ENCODE results near the gene PTPN1. TPM values are rescaled to one million over a fixed set of nuclear protein-coding genes. Genes with fewer than 3 reads are reported as not detected.

PTPN1 gene
- total and polyA plus RNA-seq, 2 of the 13 experiments (the other 11 are each of a cell fraction or from before 2014, with no cell fraction given), result 17.7 to 37.2 TPM

GRCh38 chr20:50588034-50588736, 78.0 kb downstream of the PTPN1 start (continued):
- TF ChIP-seq, protein P1, sequence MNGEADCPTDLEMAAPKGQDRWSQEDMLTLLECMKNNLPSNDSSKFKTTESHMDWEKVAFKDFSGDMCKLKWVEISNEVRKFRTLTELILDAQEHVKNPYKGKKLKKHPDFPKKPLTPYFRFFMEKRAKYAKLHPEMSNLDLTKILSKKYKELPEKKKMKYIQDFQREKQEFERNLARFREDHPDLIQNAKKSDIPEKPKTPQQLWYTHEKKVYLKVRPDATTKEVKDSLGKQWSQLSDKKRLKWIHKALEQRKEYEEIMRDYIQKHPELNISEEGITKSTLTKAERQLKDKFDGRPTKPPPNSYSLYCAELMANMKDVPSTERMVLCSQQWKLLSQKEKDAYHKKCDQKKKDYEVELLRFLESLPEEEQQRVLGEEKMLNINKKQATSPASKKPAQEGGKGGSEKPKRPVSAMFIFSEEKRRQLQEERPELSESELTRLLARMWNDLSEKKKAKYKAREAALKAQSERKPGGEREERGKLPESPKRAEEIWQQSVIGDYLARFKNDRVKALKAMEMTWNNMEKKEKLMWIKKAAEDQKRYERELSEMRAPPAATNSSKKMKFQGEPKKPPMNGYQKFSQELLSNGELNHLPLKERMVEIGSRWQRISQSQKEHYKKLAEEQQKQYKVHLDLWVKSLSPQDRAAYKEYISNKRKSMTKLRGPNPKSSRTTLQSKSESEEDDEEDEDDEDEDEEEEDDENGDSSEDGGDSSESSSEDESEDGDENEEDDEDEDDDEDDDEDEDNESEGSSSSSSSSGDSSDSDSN (CRISPR knock-in tag; IDR thresholded peaks at IDR 0.05), result no peak
- TF ChIP-seq MBD4 (IDR thresholded peaks at IDR 0.05; ENCODE audit: borderline replicate concordance, low read length), result no peak
- TF ChIP-seq PHF20 (CRISPR knock-in tag; IDR thresholded peaks at IDR 0.05), result no peak
- peak; percentile 55; the same call in 1 of the 2 replicates for TF ChIP-seq KDM5B (CRISPR knock-in tag; IDR thresholded peaks at IDR 0.05; ENCODE audit: borderline replicate concordance)
- no peak for TF ChIP-seq ZNF569 (CRISPR knock-in tag; IDR thresholded peaks at IDR 0.05; ENCODE audit: borderline replicate concordance)
- TF ChIP-seq, protein P2, sequence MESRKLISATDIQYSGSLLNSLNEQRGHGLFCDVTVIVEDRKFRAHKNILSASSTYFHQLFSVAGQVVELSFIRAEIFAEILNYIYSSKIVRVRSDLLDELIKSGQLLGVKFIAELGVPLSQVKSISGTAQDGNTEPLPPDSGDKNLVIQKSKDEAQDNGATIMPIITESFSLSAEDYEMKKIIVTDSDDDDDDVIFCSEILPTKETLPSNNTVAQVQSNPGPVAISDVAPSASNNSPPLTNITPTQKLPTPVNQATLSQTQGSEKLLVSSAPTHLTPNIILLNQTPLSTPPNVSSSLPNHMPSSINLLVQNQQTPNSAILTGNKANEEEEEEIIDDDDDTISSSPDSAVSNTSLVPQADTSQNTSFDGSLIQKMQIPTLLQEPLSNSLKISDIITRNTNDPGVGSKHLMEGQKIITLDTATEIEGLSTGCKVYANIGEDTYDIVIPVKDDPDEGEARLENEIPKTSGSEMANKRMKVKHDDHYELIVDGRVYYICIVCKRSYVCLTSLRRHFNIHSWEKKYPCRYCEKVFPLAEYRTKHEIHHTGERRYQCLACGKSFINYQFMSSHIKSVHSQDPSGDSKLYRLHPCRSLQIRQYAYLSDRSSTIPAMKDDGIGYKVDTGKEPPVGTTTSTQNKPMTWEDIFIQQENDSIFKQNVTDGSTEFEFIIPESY (CRISPR knock-in tag; IDR thresholded peaks at IDR 0.05), result peak; percentile 91
- no peak for TF ChIP-seq IKZF4 (CRISPR knock-in tag; IDR thresholded peaks at IDR 0.05; ENCODE audit: borderline replicate concordance, low read depth, not compliant biosample characterization)
- TF ChIP-seq XBP1 (CRISPR knock-in tag; IDR thresholded peaks at IDR 0.05), result no peak
- TF ChIP-seq SP2 (CRISPR knock-in tag; IDR thresholded peaks at IDR 0.05), result no peak
- TF ChIP-seq, protein P3, sequence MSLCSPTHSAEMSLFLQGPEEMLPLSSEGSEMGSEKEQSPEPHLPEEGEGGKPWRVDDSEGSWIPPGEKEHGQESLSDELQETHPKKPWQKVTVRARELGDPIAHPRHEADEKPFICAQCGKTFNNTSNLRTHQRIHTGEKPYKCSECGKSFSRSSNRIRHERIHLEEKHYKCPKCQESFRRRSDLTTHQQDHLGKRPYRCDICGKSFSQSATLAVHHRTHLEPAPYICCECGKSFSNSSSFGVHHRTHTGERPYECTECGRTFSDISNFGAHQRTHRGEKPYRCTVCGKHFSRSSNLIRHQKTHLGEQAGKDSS (CRISPR knock-in tag; IDR thresholded peaks at IDR 0.05; ENCODE audit: borderline replicate concordance, low read depth), result 0 out of 2 replicates have a peak, but pooled peaks have one; percentile 52
- no peak for TF ChIP-seq ZFP82 (CRISPR knock-in tag; IDR thresholded peaks at IDR 0.05; ENCODE audit: borderline replicate concordance)
- no peak for TF ChIP-seq NR3C1 (CRISPR knock-in tag; IDR thresholded peaks at IDR 0.05)
- TF ChIP-seq DNMT1 (CRISPR knock-in tag; IDR thresholded peaks at IDR 0.05), result no peak
- TF ChIP-seq, protein P4, sequence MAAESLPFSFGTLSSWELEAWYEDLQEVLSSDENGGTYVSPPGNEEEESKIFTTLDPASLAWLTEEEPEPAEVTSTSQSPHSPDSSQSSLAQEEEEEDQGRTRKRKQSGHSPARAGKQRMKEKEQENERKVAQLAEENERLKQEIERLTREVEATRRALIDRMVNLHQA (CRISPR knock-in tag; IDR thresholded peaks at IDR 0.05), result no peak
- TF ChIP-seq ZSCAN31 (CRISPR knock-in tag; IDR thresholded peaks at IDR 0.05; ENCODE audit: low read depth), result no peak
- no peak for TF ChIP-seq PCBP2 (optimal IDR thresholded peaks at IDR 0.05; ENCODE audit: low read depth, low read length, poor library complexity, severe bottlenecking)
- no peak for TF ChIP-seq ZNF713 (CRISPR knock-in tag; IDR thresholded peaks at IDR 0.05)
- TF ChIP-seq ZKSCAN8 (CRISPR knock-in tag; IDR thresholded peaks at IDR 0.05; ENCODE audit: borderline replicate concordance), result no peak
